Smooth muscle cell of the umbilical artery (primary cell): ENCODE measurements around the gene POLL. TPM values are rescaled to one million over a fixed set of nuclear protein-coding genes. Genes with fewer than 3 reads are reported as not detected.

Experiments
- total RNA-seq: library from RNA; depleted of rRNA; stranded (reverse); fragments of >200 nt; gene quantifications from 2 replicates; pipeline ENCODE4 v1.2.3, GENCODE V29; 2014

The POLL gene
- 10.1 and 10.7 TPM in 2 replicates for total RNA-seq

GRCh38 chr10:101587725-101588653 lies at the start of gene POLL, which contains the start of gene DPCD:
TSS of gene POLL (minus strand) at chr10:101588257. CDS start at chr10:101587360, 897 bp downstream.
TSS of gene DPCD (plus strand) at chr10:101588321. CDS start at chr10:101588337, 16 bp downstream.

Other genes with a start within 250 kb of the POLL start
- 11.3 and 13.9 TPM in 2 replicates for gene BTRC, start 234.1 kb downstream of the POLL start, total RNA-seq
- 44.2 and 81.4 TPM in 2 replicates for gene DPCD, start 64 bp upstream of the POLL start, total RNA-seq
- 18.2 and 45.4 TPM in 2 replicates for gene FBXW4, start 106.9 kb upstream of the POLL start, total RNA-seq
- not detected in 2 replicates for gene FGF8, start 187.9 kb upstream of the POLL start, total RNA-seq
- 72.4 and 134 TPM in 2 replicates for gene NPM3, start 195.2 kb upstream of the POLL start, total RNA-seq
- gene OGA, start 230.2 kb upstream of the POLL start, total RNA-seq = 99.5 and 154 TPM in 2 replicates